ENCODE data around the gene VPS4B. TPM values are rescaled to one million over a fixed set of nuclear protein-coding genes. Genes with fewer than 3 reads are reported as not detected.

The VPS4B gene
- total and polyA plus RNA-seq, 7 donors, result 31.4 to 69.4 (median 40.0) TPM

- intact Hi-C loops (cut with DNase I), result no loop called here
- Histone ChIP-seq H3K4me3 (no peak overlapping the region), H3K36me3 (no peaks in the 10 kb centered on the region), H3K27ac (no peak overlapping the region), H3K27me3 (no peaks in the 10 kb centered on the region), H3K9me3 (no peaks in the 10 kb centered on the region), H3K4me1 (no peaks in the 10 kb centered on the region)
- TF ChIP-seq POLR2A (IDR thresholded peaks at IDR 0.05) (no peak), POLR2AphosphoS5 (IDR thresholded peaks at IDR 0.05) (no peak), CTCF (IDR thresholded peaks at IDR 0.05) (no peak), EP300 (IDR thresholded peaks at IDR 0.05) (no peak)
- WGBS, 2 donors, result 84 to 88% methylated on average over 2 of the region's 2 CpGs
- no peak for DNase-seq
Measured at GRCh38 chr18:63377275-63377980, 44.8 kb downstream of the VPS4B start.

GRCh38 chr18:63376538-63376937 is 45.7 kb downstream of the VPS4B start:
- intact Hi-C loops (cut with DNase I), result no loop called here
- no peak overlapping the region for H3K4me3 ChIP-seq
- DNase-seq, result no peak
- H3K27ac ChIP-seq, result no peak overlapping the region
- H3K27me3 ChIP-seq, result no peaks in the 10 kb centered on the region
- no peaks in the 10 kb centered on the region for H3K36me3 ChIP-seq
- no peaks in the 10 kb centered on the region for H3K9me3 ChIP-seq
- no peaks in the 10 kb centered on the region for H3K4me1 ChIP-seq
- TF ChIP-seq CTCF (IDR thresholded peaks at IDR 0.05) (no peak), POLR2A (IDR thresholded peaks at IDR 0.05) (no peak), POLR2AphosphoS5 (IDR thresholded peaks at IDR 0.05) (no peak), EP300 (IDR thresholded peaks at IDR 0.05) (no peak)
- 80 to 83% methylated on average over 2 of the region's 2 CpGs for WGBS, 2 donors

- Histone ChIP-seq H3K4me3 (no peak overlapping the region), H3K27me3 (no peaks in the 10 kb centered on the region), H3K9me3 (no peaks in the 10 kb centered on the region), H3K36me3 (no peaks in the 10 kb centered on the region), H3K4me1 (no peaks in the 10 kb centered on the region), H3K27ac (no peak overlapping the region)
- no peak for TF ChIP-seq POLR2AphosphoS5 (IDR thresholded peaks at IDR 0.05)
- intact Hi-C loops (cut with DNase I), result no loop called here
- WGBS, 2 donors, result 48 to 65% methylated on average over 1 of the region's 1 CpG
- no peak for DNase-seq
Measured at GRCh38 chr18:63374540-63374939, 47.7 kb downstream of the VPS4B start.

GRCh38 chr18:63373161-63373560 is 49.1 kb downstream of the VPS4B start:
- intact Hi-C loops (cut with DNase I), result no loop called here
- no peak overlapping the region for H3K4me3 ChIP-seq
- no peaks in the 10 kb centered on the region for H3K27me3 ChIP-seq
- 85 to 90% methylated on average over 1 of the region's 1 CpG for WGBS, 2 donors
- H3K27ac ChIP-seq, result no peak overlapping the region
- no peak for DNase-seq
- H3K36me3 ChIP-seq, result no peaks in the 10 kb centered on the region
- H3K4me1 ChIP-seq, result peaks cover 0 to 4% (median 3%) of the 10 kb centered on the region in 4 donors
- H3K9me3 ChIP-seq, result no peaks in the 10 kb centered on the region
- no peak for TF ChIP-seq POLR2A (IDR thresholded peaks at IDR 0.05)
- TF ChIP-seq EP300 (IDR thresholded peaks at IDR 0.05), result no peak
- TF ChIP-seq POLR2AphosphoS5 (IDR thresholded peaks at IDR 0.05), result no peak
- no peak for TF ChIP-seq CTCF (IDR thresholded peaks at IDR 0.05)

- 90 to 93% methylated on average over 4 of the region's 4 CpGs for WGBS, 2 donors
- no peak overlapping the region for H3K4me3 ChIP-seq
- intact Hi-C loops (cut with DNase I), result loop anchor here (1.0 to 10.0 kb wide), 3 partner anchors 54 to 136 kb away; partner anchors contain the start of gene VPS4B
Measured at GRCh38 chr18:63368611-63369010, 53.7 kb downstream of the VPS4B start.

More at GRCh38 chr18:63368611-63369010, 53.7 kb downstream of the VPS4B start:
- H3K9me3 ChIP-seq, result no peaks in the 10 kb centered on the region
- no peaks in the 10 kb centered on the region for H3K36me3 ChIP-seq
- no peak for DNase-seq
- no peak for TF ChIP-seq EP300 (IDR thresholded peaks at IDR 0.05)
- H3K4me1 ChIP-seq, result peaks cover 3 to 29% (median 27%) of the 10 kb centered on the region in 4 donors
- no peak overlapping the region for H3K27ac ChIP-seq
- no peaks in the 10 kb centered on the region for H3K27me3 ChIP-seq
